Ovary (tissue), 9 donors: ENCODE measurements around the gene TPK1. TPM values are rescaled to one million over a fixed set of nuclear protein-coding genes. Genes with fewer than 3 reads are reported as not detected.

ENCODE experiments used
- DNase-seq, 5 donors: peaks; one replicate each; pipeline ENCODE4 v3.0.0-alpha.2; 2019 to 2020
- H3K27ac ChIP-seq, 2 donors: fragments of 200-600 bp; one replicate each; pipeline versions ENCODE4 v1.5.1 to v1.8.0; 2019 to 2022
- H3K27me3 ChIP-seq: fragments of 200-600 bp; one replicate; pipeline ENCODE4 v1.8.0; 2022
- H3K36me3 ChIP-seq: fragments of 200-600 bp; sonication (generic); one replicate; pipeline ENCODE4 v1.5.1; 2019
- H3K4me1 ChIP-seq: one replicate; pipeline ENCODE4 v1.8.1; 2013; ENCODE audit warnings: mild to moderate bottlenecking, moderate library complexity; ENCODE audit not compliant: insufficient read depth
- H3K4me3 ChIP-seq: fragments of 200-600 bp; sonication (generic); one replicate; pipeline ENCODE4 v1.5.1; 2017
- H3K9me3 ChIP-seq, 2 donors: fragments of 200-600 bp in 1 of 2; sonication (generic) in 1 of 2; one replicate each; pipeline versions ENCODE4 v1.5.1 to v1.8.1; 2013 to 2019; ENCODE audit warnings: mild to moderate bottlenecking in 1 of 2, moderate library complexity in 1 of 2
- EP300 ChIP-seq: sonication (generic); formaldehyde crosslinking; IDR thresholded peaks from one replicate; pipeline ENCODE4 v1.6.1; 2017; ENCODE audit warnings: antibody characterized with exemption
- POLR2A ChIP-seq: fragments of 450-650 bp; IDR thresholded peaks from one replicate; pipeline ENCODE4 v1.6.1; 2017; ENCODE audit warnings: antibody characterized with exemption, mild to moderate bottlenecking, moderate library complexity
- WGBS, 3 donors: extraction: QIAGEN DNeasy Blood & Tissue Kit in 1 of 3; methylation state at CpG; one replicate each; pipeline versions ENCODE4 v1.1.5 to v1.1.7; 2013 to 2017; 5-methylcytosine and 5-hydroxymethylcytosine counted together
- intact Hi-C, 4 donors: fragments of 100-400 bp; cut with DNase I; formaldehyde crosslinking; loops; one replicate each; pipeline versions ENCODE4 v1.11.0 to v1.15.1; 2022 to 2023
- polyA plus RNA-seq, 2 donors: library from polyadenylated mRNA; stranded (reverse); fragments of 200-250 nt in 1 of 2; fragments of 350-450 nt in 1 of 2; fragmentation: Illumina TruSeq in 1 of 2; extraction: RNeasy Lipid Tissue Mini Kit (QIAGEN cat#74804) in 1 of 2; gene quantifications; one replicate each; pipeline ENCODE4 v1.2.3, GENCODE V29; 2013 to 2014
- total RNA-seq, 7 donors: library from RNA; depleted of rRNA in 2 of 7; stranded (reverse); fragments of >200 nt in 2 of 7; fragmentation: NEBNext Ultra II Directional in 3 of 7; extraction: Animal tissue kit (Norgen Biotek cat#: 25700) in 3 of 7; gene quantifications; one replicate each; pipeline versions ENCODE4 v1.1.0 to v1.2.4, GENCODE V29; 2016 to 2023
- TF ChIP-seq, protein P1 (sequence below), 3 donors: fragments of 450-650 bp in 2 of 3; fragments of 200-600 bp in 1 of 3; IDR thresholded peaks; one replicate each; pipeline versions ENCODE4 v1.5.1 to v1.8.0; 2016 to 2022; ENCODE audit warnings: antibody characterized with exemption in 3 of 3, mild to moderate bottlenecking in 1 of 3
- donor health status: DM: no; HTN: no; CAD: no; lungs with moderate emphysema.
- donor health status: DM: no; HTN: no; CAD: no.
- donor health status: Bipolar disorder and iron deficiency.
- donor health status: DM: yes; HTN: yes; CAD: no.
- donor health status: DM: no; HTN: no; CAD: no.
- donor health status: DM: yes; HTN: yes; CAD: no.

Gene TPK1
- total and polyA plus RNA-seq, 9 donors: 3.2 to 13.1 (median 4.6) TPM

DNA sequence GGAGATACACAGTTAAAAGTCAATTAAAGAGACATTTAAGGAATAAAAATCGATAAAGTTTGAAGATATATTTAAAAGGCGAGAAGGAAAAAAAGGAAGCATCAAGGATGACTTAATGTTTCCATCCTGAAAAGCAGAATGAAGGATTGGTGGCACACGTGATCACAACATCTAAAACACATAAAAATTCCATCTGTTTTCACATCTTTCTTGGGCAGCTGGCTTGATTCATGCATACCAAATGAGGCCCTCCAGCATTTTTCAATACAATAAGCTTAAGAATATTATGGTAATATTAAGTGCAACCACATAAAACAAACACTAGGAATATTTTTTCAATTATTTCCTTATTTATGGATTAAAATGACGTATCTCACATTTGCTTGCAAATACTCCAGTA lies 112.6 kb downstream of the TPK1 start:
- Histone ChIP-seq H3K27ac (no peak overlapping the region), H3K36me3 (no peaks in the 10 kb centered on the region), H3K4me3 (no peak overlapping the region), H3K4me1 (no peaks in the 10 kb centered on the region), H3K9me3 (no peaks in the 10 kb centered on the region), H3K27me3 (no peaks in the 10 kb centered on the region)
- no peak for TF ChIP-seq POLR2A
- TF ChIP-seq EP300: no peak
- TF ChIP-seq, protein P1, sequence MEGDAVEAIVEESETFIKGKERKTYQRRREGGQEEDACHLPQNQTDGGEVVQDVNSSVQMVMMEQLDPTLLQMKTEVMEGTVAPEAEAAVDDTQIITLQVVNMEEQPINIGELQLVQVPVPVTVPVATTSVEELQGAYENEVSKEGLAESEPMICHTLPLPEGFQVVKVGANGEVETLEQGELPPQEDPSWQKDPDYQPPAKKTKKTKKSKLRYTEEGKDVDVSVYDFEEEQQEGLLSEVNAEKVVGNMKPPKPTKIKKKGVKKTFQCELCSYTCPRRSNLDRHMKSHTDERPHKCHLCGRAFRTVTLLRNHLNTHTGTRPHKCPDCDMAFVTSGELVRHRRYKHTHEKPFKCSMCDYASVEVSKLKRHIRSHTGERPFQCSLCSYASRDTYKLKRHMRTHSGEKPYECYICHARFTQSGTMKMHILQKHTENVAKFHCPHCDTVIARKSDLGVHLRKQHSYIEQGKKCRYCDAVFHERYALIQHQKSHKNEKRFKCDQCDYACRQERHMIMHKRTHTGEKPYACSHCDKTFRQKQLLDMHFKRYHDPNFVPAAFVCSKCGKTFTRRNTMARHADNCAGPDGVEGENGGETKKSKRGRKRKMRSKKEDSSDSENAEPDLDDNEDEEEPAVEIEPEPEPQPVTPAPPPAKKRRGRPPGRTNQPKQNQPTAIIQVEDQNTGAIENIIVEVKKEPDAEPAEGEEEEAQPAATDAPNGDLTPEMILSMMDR (IDR thresholded peaks at IDR 0.05): no peak
- intact Hi-C loops: no loop called here
- 60 to 71% (median 70%) methylated on average over 4 of the region's 4 CpGs for WGBS, 3 donors
- no peak for DNase-seq

DNA sequence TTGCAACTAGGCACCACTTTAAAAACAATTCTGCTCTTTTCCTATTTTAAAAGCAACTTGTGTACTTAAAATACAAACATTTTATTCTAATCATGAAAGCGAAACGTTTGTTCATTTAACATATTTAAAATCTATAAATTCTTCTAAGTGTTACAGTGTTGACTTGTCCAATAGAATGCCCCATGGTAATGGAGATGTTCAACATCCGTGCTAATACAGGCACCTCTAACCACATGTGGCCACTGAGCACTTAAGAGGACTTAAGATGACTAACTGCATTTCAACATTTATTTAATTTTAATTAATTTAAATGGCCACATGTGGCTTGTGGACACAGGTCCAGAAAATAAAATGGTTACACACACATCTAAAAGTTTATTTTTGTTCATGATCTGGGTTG lies 115.1 kb downstream of the TPK1 start:
- intact Hi-C loops: no loop called here
- TF ChIP-seq POLR2A (no peak), EP300 (no peak)
- TF ChIP-seq, protein P1 (IDR thresholded peaks at IDR 0.05): no peak
- H3K27me3 ChIP-seq: no peaks in the 10 kb centered on the region
- H3K4me1 ChIP-seq: no peaks in the 10 kb centered on the region
- no peak overlapping the region for H3K27ac ChIP-seq
- H3K36me3 ChIP-seq: no peaks in the 10 kb centered on the region
- WGBS, 3 donors: 89 to 95% (median 89%) methylated on average over 3 of the region's 3 CpGs
- no peak for DNase-seq
- H3K9me3 ChIP-seq: no peaks in the 10 kb centered on the region
- H3K4me3 ChIP-seq: no peak overlapping the region

DNA sequence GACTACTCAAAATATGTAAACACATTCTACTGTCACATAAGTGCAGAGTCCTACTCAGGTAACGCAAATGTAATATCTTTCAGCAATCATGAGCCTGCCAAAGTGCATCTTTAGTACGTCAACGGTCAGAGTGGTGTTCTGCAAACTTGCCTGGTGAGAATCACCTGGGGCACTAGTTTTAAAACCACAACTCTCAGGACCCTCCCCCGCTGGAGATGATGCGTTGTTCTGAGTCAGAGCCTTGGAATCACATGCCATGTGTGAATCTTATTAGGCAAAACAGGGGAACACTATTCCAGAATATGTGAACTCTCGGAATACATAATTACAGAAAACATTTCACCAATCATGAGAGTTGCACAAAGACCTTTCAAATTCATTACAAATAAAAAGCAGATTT lies 115.7 kb downstream of the TPK1 start:
- DNase-seq: no peak
- no peak for TF ChIP-seq EP300
- TF ChIP-seq, protein P1 (IDR thresholded peaks at IDR 0.05): no peak
- TF ChIP-seq POLR2A: no peak
- Histone ChIP-seq H3K36me3 (no peaks in the 10 kb centered on the region), H3K27me3 (no peaks in the 10 kb centered on the region), H3K27ac (no peak overlapping the region), H3K9me3 (no peaks in the 10 kb centered on the region), H3K4me1 (no peaks in the 10 kb centered on the region), H3K4me3 (no peak overlapping the region)
- 83 to 84% (median 83%) methylated on average over 6 of the region's 6 CpGs for WGBS, 3 donors
- intact Hi-C loops: no loop called here

DNA sequence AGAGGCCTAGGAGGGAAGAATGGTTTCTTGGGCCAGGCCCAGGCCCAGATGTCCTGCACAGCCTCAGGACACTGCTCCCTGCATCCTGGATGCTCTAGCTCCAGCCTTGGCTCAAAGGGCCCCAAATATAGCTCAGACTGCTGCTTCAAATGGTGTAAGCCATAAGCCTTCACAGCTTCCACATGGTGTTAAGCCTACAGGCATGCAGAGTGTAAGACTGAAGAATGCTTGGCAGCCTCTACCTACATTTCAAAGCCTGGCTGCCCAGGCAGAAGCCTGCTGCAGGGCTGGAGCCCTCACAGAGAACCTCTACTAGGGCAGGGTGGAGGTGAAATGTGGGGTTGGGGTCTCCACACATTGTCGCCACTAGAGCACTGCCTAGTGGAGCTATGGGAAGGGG lies 118.1 kb downstream of the TPK1 start:
- no peak for TF ChIP-seq POLR2A
- TF ChIP-seq EP300: no peak
- TF ChIP-seq, protein P1 (IDR thresholded peaks at IDR 0.05): no peak
- Histone ChIP-seq H3K4me3 (no peak overlapping the region), H3K9me3 (no peaks in the 10 kb centered on the region), H3K27ac (no peak overlapping the region), H3K4me1 (no peaks in the 10 kb centered on the region), H3K27me3 (no peaks in the 10 kb centered on the region), H3K36me3 (no peaks in the 10 kb centered on the region)
- intact Hi-C loops: no loop called here
- DNase-seq: no peak
- WGBS, 3 donors: 82 to 100% (median 100%) methylated on average over 1 of the region's 1 CpG

DNA sequence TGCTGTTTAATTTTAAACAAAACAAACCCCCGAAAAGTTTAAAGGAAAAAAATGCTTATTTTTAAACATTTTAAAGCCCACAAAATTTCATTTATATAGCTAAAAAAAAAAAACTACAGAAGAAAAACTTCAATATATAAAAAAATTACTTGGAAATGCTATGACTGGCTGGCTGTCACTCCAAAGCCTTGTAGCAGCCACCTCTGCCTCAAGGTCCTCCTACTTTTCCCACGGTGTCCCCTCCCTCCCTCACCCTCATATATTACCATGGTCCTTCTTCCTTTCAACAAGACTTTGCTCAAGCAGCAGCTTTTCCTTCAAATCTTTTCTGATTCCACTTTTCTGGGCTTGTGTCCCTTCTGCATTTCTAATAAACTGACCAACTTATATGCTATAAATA lies 122.0 kb downstream of the TPK1 start:
- Histone ChIP-seq H3K4me1 (peaks cover 1% of the 10 kb centered on the region), H3K27ac (no peak overlapping the region), H3K4me3 (no peak overlapping the region), H3K9me3 (no peaks in the 10 kb centered on the region), H3K36me3 (no peaks in the 10 kb centered on the region), H3K27me3 (no peaks in the 10 kb centered on the region)
- WGBS, 3 donors: 34 to 49% (median 36%) methylated on average over 2 of the region's 2 CpGs
- intact Hi-C loops: no loop called here
- TF ChIP-seq, protein P1 (IDR thresholded peaks at IDR 0.05): no peak
- TF ChIP-seq POLR2A (no peak), EP300 (no peak)
- DNase-seq: no peak
